ENCODE results near the gene DNAI1.
"Not testable (repeated sequence)": the region's sequence is repeated elsewhere in the genome, so short reads cannot be mapped to it uniquely, and the experiment has no call there.

The DNAI1 gene

GRCh38 chr9:34458013-34458958, at the start of gene DNAI1, which contains the start of gene FAM219A:
Gene DNAI1, plus strand, starts transcription at chr9:34458805. Its CDS starts 201 bp downstream, at chr9:34459006.
Gene FAM219A, minus strand, starts transcription at chr9:34458570. Its CDS starts 307 bp downstream, at chr9:34458263.
- DNase-seq = peak; percentile 99

- DNase-seq = no peak
Observed at GRCh38 chr9:34409154-34409553, 49.5 kb upstream of the DNAI1 start.

GRCh38 chr9:34412336-34412735, 46.3 kb upstream of the DNAI1 start:
- DNase-seq = no peak

GRCh38 chr9:34413231-34413852, 45.3 kb upstream of the DNAI1 start:
- no peak for DNase-seq

GRCh38 chr9:34417734-34418133, 40.9 kb upstream of the DNAI1 start:
- DNase-seq = no peak

- no peak for DNase-seq
Observed at GRCh38 chr9:34419716-34420504, 38.7 kb upstream of the DNAI1 start.

GRCh38 chr9:34426347-34427074, 32.1 kb upstream of the DNAI1 start:
- no peak for DNase-seq

- DNase-seq = no peak
Observed at GRCh38 chr9:34428325-34428958, 30.2 kb upstream of the DNAI1 start.

- DNase-seq = no peak
Observed at GRCh38 chr9:34430843-34431437, 27.7 kb upstream of the DNAI1 start.

GRCh38 chr9:34431667-34432066, 26.9 kb upstream of the DNAI1 start:
- no peak for DNase-seq

GRCh38 chr9:34437006-34437925, 21.3 kb upstream of the DNAI1 start:
- no peak for DNase-seq

- DNase-seq = not testable (repeated sequence)
Observed at GRCh38 chr9:34437926-34438307, 20.7 kb upstream of the DNAI1 start.

- not testable (repeated sequence) for DNase-seq
Observed at GRCh38 chr9:34438465-34438864, 20.1 kb upstream of the DNAI1 start.

GRCh38 chr9:34440017-34440416, 18.6 kb upstream of the DNAI1 start:
- no peak for DNase-seq

- DNase-seq = no peak
Observed at GRCh38 chr9:34442770-34443169, 15.8 kb upstream of the DNAI1 start.

- no peak for DNase-seq
Observed at GRCh38 chr9:34443533-34443932, 15.1 kb upstream of the DNAI1 start.

- no peak for DNase-seq
Observed at GRCh38 chr9:34443976-34444375, 14.6 kb upstream of the DNAI1 start.

- DNase-seq = no peak
Observed at GRCh38 chr9:34446468-34446891, 12.1 kb upstream of the DNAI1 start.

GRCh38 chr9:34446951-34447350, 11.7 kb upstream of the DNAI1 start:
- DNase-seq = no peak

- DNase-seq = no peak
Observed at GRCh38 chr9:34450644-34451043, 8.0 kb upstream of the DNAI1 start.
